Esophagus muscularis mucosa (tissue), 4 donors: ENCODE results near the gene CACNG1. TPM values are rescaled to one million over a fixed set of nuclear protein-coding genes. Genes with fewer than 3 reads are reported as not detected.

Experiments
- DNase-seq: peaks from one replicate; pipeline ENCODE4 v3.0.0-alpha.2; 2017; ENCODE audit errors: extremely low spot score
- H3K27ac ChIP-seq, 4 donors: fragments of 200-600 bp; sonication (generic); replicated peaks in 1 of 4; 1 replicate in 3 of 4; 2 replicates in 1 of 4; pipeline ENCODE4 v1.5.1; 2016 to 2019; ENCODE audit warnings: mild to moderate bottlenecking in 1 of 4
- H3K27me3 ChIP-seq, 4 donors: fragments of 200-600 bp; sonication (generic); one replicate each; pipeline versions ENCODE4 v1.5.1 to v1.6.0; 2016 to 2019
- H3K36me3 ChIP-seq, 4 donors: fragments of 200-600 bp; sonication (generic); one replicate each; pipeline ENCODE4 v1.5.1; 2016 to 2019
- H3K4me1 ChIP-seq, 4 donors: fragments of 200-600 bp; sonication (generic); one replicate each; pipeline ENCODE4 v1.5.1; 2016 to 2019
- H3K4me3 ChIP-seq, 4 donors: fragments of 200-600 bp; sonication (generic); 1 replicate in 2 of 4; 2 replicates in 2 of 4; pipeline ENCODE4 v1.5.1; 2016 to 2019; ENCODE audit warnings: mild to moderate bottlenecking in 4 of 4, moderate library complexity in 1 of 4
- H3K9me3 ChIP-seq, 4 donors: fragments of 200-600 bp; sonication (generic); 1 replicate in 3 of 4; 2 replicates in 1 of 4; pipeline ENCODE4 v1.5.1; 2016 to 2019
- CTCF ChIP-seq, 3 experiments: fragments of 200-600 bp in 2 of 3; fragments of 450-650 bp in 1 of 3; sonication (generic) in 2 of 3; IDR thresholded peaks; one replicate each; pipeline ENCODE4 v1.5.1; 2017 to 2019; ENCODE audit warnings: antibody characterized with exemption in 3 of 3, mild to moderate bottlenecking in 2 of 3, moderate library complexity in 1 of 3
- EP300 ChIP-seq: sonication (generic); formaldehyde crosslinking; IDR thresholded peaks from one replicate; pipeline ENCODE4 v1.6.1; 2017; ENCODE audit warnings: antibody characterized with exemption
- POLR2A ChIP-seq: fragments of 450-650 bp; IDR thresholded peaks from one replicate; pipeline ENCODE4 v1.6.1; 2017; ENCODE audit warnings: antibody characterized with exemption, moderate library complexity, mild to moderate bottlenecking, low read depth
- POLR2AphosphoS5 ChIP-seq, 2 donors: sonication (generic); formaldehyde crosslinking; IDR thresholded peaks; one replicate each; pipeline ENCODE4 v1.6.1; 2017; ENCODE audit warnings: antibody characterized with exemption in 2 of 2
- WGBS: methylation state at CpG from one replicate; pipeline ENCODE4 v1.1.5; 2018; 5-methylcytosine and 5-hydroxymethylcytosine counted together
- intact Hi-C: fragments of 100-400 bp; cut with DNase I; formaldehyde crosslinking; loops from one replicate; pipeline ENCODE4 v1.15.1; 2023
- total RNA-seq, 4 donors: library from RNA; depleted of rRNA; stranded (reverse); fragments of >200 nt; gene quantifications; one replicate each; pipeline versions ENCODE4 v1.1.0 to v1.2.1, GENCODE V29; 2016

CACNG1 gene
- total RNA-seq, 4 donors from 2014 or later, result not detected

GRCh38 chr17:67019809-67020208 is 24.5 kb upstream of the CACNG1 start:
- no peak overlapping the region for H3K4me3 ChIP-seq
- WGBS, result 72% methylated on average over 8 of the region's 8 CpGs
- TF ChIP-seq EP300 (no peak), POLR2AphosphoS5 (IDR thresholded peaks at IDR 0.05) (no peak), CTCF (IDR thresholded peaks at IDR 0.05) (no peak), POLR2A (no peak)
- H3K36me3 ChIP-seq, result no peaks in the 10 kb centered on the region
- H3K9me3 ChIP-seq, result no peaks in the 10 kb centered on the region
- H3K27me3 ChIP-seq, result peaks cover 0 to 5% (median 0%) of the 10 kb centered on the region in 4 donors
- H3K4me1 ChIP-seq, result no peaks in the 10 kb centered on the region
- intact Hi-C loops, result no loop called here
- DNase-seq, result no peak
- H3K27ac ChIP-seq, result no peak overlapping the region

- intact Hi-C loops, result no loop called here
- Histone ChIP-seq H3K4me1 (no peaks in the 10 kb centered on the region), H3K27me3 (peaks cover 0 to 5% (median 0%) of the 10 kb centered on the region in 4 donors), H3K9me3 (no peaks in the 10 kb centered on the region), H3K36me3 (no peaks in the 10 kb centered on the region), H3K27ac (no peak overlapping the region), H3K4me3 (no peak overlapping the region)
- 66% methylated on average over 11 of the region's 11 CpGs for WGBS
- DNase-seq, result no peak
- no peak for TF ChIP-seq POLR2A
- no peak for TF ChIP-seq CTCF (IDR thresholded peaks at IDR 0.05)
- TF ChIP-seq POLR2AphosphoS5 (IDR thresholded peaks at IDR 0.05), result no peak
- no peak for TF ChIP-seq EP300
Observed at GRCh38 chr17:67020293-67020766, 24.0 kb upstream of the CACNG1 start.

GRCh38 chr17:67021196-67021595 is 23.2 kb upstream of the CACNG1 start:
- TF ChIP-seq CTCF (IDR thresholded peaks at IDR 0.05) (no peak), POLR2AphosphoS5 (IDR thresholded peaks at IDR 0.05) (no peak), POLR2A (no peak), EP300 (no peak)
- DNase-seq, result no peak
- Histone ChIP-seq H3K4me3 (no peak overlapping the region), H3K27ac (no peak overlapping the region), H3K27me3 (peaks cover 0 to 5% (median 0%) of the 10 kb centered on the region in 4 donors), H3K36me3 (no peaks in the 10 kb centered on the region), H3K4me1 (no peaks in the 10 kb centered on the region), H3K9me3 (no peaks in the 10 kb centered on the region)
- WGBS, result 89% methylated on average over 6 of the region's 7 CpGs
- intact Hi-C loops, result no loop called here

- H3K4me3 ChIP-seq, result no peak overlapping the region
- H3K4me1 ChIP-seq, result no peaks in the 10 kb centered on the region
- no peak overlapping the region for H3K27ac ChIP-seq
- intact Hi-C loops, result no loop called here
- no peaks in the 10 kb centered on the region for H3K27me3 ChIP-seq
- 90% methylated on average over 16 of the region's 16 CpGs for WGBS
- TF ChIP-seq POLR2A (no peak), POLR2AphosphoS5 (IDR thresholded peaks at IDR 0.05) (no peak)
- no peaks in the 10 kb centered on the region for H3K9me3 ChIP-seq
- no peaks in the 10 kb centered on the region for H3K36me3 ChIP-seq
- DNase-seq, result no peak
Observed at GRCh38 chr17:67021743-67022450, 22.5 kb upstream of the CACNG1 start.

- Histone ChIP-seq H3K4me3 (no peak overlapping the region), H3K27ac (no peak overlapping the region), H3K9me3 (no peaks in the 10 kb centered on the region), H3K4me1 (no peaks in the 10 kb centered on the region), H3K27me3 (no peaks in the 10 kb centered on the region), H3K36me3 (no peaks in the 10 kb centered on the region)
- TF ChIP-seq EP300 (no peak), POLR2AphosphoS5 (IDR thresholded peaks at IDR 0.05) (no peak), CTCF (IDR thresholded peaks at IDR 0.05) (no peak), POLR2A (no peak)
- WGBS, result 85% methylated on average over 12 of the region's 12 CpGs
- intact Hi-C loops, result no loop called here
- DNase-seq, result no peak
Observed at GRCh38 chr17:67022451-67022810, 21.9 kb upstream of the CACNG1 start.
